HG03378 (cell line): ENCODE measurements around the gene MCM3.

Experiments used
- ATAC-seq: cut with Tn5 transposase; IDR thresholded peaks from one replicate; pipeline ENCODE4 v1.9.1; 2021; ENCODE audit warnings: mild to moderate bottlenecking, moderate library complexity; ENCODE audit not compliant: unreplicated experiment

The MCM3 gene

GRCh38 chr6:52284460-52285176 lies at the start of gene MCM3:
MCM3 (minus strand) TSS chr6:52284742; CDS start chr6:52284674, 68 bp downstream.
- ATAC-seq: peak; percentile 98

GRCh38 chr6:52333840-52334200 lies 49.3 kb upstream of the MCM3 start:
- ATAC-seq: no peak

DNA sequence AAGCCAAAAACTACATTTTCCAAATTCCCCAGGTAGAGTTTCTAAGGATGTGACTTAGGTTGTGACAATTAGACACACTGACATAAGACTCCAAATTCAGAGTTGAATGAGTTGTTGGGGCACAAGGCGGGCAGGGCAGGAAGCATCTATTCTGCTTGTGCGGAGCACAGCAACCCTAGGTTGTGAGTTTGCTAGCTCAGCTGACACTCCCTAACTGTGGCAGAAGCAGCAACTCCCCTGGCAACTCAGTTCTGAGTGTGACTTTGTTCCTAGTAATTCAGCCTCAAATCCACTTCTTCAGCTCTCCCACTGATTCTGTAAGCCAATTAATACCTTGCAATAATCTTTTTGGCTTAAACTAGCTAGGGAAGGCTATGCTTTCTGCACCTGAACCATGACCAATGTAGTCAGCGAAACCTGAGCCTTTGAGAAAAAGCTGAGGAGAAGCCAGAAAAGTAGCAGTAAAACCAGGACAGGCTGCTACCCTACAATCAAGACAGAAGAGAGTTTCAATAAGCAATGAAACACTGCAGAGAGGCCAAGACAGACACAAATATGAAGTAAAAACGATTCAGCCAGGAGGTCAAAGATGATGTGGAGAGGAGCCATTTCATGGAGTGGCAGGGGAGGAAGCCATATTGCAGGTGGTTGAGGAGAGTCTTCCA lies 47.4 kb upstream of the MCM3 start:
- ATAC-seq: no peak

GRCh38 chr6:52330470-52330869 lies 45.9 kb upstream of the MCM3 start:
- no peak for ATAC-seq

DNA sequence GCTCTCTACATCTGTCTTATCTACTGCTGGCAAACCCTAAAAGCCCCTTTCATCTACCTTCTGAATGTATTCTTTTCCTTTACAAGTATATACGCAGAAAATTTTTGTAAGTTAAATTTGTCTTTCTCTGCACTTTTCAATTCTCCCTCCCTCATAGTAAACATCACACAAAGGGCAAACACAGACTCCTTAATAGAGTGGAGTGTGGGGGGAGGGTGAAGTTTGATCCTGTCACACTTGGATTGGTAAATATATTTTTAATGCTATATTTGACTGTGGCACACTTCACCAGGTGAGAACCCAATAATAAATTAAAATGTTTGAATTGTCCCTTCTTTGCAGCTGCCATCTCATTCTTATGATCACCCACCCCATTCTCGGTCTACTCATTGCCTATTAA lies 44.2 kb upstream of the MCM3 start:
- no peak for ATAC-seq

- no peak for ATAC-seq
Measured at GRCh38 chr6:52328303-52328662, 43.7 kb upstream of the MCM3 start.

DNA sequence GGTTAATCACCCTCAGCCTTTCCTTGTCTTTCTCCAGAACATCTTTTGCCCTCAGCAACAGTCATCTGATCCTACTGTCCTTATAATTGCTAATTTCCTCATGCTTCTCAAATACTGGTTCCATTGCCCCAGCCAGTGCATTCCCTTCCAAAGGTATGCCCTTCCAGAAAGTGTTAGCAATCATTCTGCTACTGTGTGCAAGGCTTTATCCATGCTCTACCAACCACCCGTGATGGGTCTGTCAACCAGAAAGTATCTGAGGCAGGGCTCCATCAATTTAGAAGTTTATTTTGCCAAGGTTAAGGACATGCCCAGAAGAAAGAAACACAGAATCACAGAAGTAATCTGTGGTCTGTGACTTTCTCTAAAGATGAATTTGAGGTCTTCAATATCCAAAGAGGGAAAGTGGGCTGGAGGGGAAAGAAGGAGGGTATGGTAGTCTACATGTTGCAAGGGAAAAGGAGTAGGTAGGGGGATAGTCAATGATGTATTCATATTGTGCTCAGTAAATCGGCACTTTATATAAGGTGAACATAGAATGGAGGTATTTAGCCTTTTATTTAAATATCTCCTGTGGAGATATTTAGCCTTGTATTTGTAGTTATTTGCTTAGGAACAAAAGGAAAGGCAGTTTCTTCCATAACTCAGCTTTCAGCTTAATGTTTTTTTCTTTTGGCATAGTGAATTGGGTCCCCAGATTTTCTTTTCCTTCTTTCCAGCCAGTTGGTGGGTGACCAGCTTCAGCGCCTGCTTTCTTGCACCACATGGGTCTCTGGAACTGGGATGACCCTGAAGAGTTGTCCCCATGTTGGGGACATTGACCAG lies 42.2 kb upstream of the MCM3 start:
- no peak for ATAC-seq

DNA sequence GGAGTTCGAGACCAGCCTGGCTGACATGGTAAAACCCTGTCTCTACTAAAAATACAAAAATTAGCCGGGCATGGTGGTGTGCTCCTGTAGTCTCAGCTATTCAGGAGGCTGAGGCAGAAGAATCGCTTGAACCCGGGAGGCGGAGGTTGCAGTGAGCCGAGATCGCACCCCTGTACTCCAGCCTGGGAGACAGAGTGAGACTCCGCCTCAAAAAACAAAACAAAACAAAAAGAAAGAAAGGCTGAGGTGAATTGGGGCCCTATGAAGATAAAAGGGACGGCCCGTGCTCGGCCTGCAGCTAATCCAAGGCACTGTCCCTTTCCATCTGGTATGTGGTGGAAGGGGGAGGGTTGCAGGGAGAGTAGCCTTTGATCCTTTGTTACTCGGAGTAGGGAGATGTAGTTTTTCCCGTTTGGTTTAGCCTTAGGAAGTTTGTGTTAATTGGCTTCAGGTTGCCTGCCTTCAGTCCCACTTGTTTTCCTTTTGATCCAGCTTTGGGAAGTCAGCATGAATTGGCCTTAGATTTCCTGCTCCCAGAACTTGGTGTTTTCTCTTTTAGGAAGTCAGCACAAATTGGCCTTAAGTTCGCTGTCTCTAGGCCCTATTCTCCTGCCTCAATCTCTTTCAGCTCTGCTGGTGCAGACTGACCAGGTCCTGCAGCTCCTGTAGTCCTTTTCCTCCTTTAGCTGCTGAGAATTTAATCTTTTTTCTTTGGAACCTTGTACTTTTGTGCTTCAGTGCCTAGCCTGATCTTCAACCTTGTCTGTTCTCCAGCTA lies 41.3 kb upstream of the MCM3 start:
- no peak for ATAC-seq

DNA sequence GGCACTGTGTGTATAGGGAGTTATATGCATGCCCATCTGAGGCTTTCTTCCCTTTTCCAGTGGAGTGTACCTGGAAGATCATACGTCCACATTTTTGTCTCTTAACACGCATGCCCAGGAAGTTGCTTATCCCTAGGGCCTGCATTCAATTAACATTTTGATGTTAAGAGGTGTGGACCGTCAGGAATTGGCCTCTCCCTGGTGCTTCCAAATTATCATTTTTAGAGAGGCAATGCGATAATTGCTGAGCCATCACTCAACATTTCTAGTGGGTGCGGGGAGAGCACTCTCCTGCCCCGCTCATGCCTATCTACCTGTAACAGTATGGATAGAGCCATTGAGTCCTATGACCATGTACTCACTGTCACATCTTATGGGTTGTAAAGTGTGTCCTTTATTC lies 39.6 kb upstream of the MCM3 start:
- no peak for ATAC-seq

DNA sequence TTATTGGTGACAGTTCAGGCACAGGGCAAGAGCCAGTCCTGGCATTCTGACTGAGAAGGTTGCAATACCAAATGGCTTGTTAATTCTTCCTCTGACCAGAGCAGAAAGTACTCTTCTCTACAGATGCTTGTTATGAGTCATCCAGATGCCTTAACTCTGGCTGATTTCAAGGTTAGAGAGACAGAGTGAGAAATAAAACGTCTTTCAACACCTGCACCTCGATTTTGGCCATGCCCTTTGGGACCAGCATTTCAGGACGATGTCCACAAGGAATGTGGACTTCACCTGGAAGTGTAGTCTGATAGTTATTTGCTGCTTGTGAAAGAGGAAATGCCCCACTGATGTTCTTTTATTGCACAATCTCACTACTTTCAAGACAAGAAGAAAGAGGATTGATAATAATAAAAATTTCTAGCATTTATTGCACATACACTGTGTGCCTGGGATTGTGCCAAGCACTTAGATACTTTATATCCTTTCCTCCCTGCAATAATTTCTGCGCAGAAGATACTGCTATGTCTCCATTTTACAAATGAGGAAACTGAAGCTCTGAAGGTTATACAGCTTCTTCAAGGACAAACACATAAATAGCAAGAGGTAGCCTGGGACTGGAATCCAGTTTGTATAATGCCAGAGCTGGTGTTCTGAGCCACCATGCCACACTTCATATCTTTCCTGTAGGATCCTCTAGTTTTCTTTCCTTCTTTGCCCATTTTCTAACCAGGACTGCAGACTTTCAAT lies 33.5 kb upstream of the MCM3 start:
- peak; percentile 99 for ATAC-seq

DNA sequence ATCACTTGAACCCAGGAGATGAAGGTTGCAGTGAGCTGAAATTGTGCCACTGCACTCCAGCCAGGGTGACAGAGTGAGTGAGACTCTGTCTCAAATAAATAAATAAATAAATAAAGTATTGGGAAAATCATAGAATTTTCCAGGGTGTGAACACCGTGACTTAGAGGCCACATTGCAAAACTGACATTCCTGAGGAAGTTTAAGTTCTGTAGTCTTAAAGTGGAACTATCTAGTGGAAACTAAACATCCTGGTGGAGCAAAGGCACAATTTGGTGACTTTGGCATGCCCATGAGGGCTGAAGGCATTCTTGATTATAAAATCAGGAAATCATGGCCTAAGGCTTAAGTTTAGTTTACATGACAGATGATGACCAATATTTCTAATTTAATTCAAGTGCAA lies 32.7 kb upstream of the MCM3 start:
- ATAC-seq: no peak

DNA sequence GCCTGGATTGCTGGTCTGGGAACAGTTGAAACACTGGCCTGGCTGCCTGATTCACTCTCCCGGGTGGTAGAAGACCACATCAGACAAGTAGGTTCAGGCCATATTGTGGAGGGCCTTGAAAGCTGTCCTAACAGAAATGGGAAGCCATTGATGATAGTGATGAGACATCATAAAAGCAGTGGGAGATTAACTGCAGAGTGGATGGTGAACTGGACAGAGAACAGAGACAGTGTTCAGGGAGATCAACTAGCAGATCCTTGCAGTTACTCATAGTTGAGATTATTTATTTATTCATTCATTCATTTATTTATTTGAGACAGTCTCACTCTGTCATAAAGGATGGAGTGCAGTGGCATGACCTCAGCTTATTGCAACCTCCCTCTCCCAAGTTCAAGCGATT lies 30.2 kb upstream of the MCM3 start:
- no peak for ATAC-seq

DNA sequence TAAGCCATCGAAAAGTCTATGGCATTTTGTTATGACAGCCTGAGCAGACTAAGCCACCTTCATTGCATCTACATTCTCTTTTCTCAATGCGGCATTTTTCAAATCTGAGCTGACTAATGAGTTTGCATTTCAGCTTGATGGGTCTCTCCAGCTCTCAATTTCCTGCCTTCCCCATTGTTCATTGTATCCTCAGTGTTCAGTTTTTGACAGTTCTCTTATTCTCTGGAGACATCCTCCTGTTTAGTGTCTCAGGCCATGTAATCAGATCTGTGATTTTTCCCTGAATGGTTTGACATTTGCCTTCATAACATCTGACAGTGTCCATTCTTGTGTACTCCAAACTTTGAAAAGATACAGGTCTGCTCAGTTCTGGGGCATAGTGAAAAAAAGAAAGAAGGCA lies 27.9 kb upstream of the MCM3 start:
- no peak for ATAC-seq

GRCh38 chr6:52310932-52311331 lies 26.4 kb upstream of the MCM3 start:
- ATAC-seq: no peak

- no peak for ATAC-seq
Measured at GRCh38 chr6:52307900-52308372, 23.4 kb upstream of the MCM3 start.

DNA sequence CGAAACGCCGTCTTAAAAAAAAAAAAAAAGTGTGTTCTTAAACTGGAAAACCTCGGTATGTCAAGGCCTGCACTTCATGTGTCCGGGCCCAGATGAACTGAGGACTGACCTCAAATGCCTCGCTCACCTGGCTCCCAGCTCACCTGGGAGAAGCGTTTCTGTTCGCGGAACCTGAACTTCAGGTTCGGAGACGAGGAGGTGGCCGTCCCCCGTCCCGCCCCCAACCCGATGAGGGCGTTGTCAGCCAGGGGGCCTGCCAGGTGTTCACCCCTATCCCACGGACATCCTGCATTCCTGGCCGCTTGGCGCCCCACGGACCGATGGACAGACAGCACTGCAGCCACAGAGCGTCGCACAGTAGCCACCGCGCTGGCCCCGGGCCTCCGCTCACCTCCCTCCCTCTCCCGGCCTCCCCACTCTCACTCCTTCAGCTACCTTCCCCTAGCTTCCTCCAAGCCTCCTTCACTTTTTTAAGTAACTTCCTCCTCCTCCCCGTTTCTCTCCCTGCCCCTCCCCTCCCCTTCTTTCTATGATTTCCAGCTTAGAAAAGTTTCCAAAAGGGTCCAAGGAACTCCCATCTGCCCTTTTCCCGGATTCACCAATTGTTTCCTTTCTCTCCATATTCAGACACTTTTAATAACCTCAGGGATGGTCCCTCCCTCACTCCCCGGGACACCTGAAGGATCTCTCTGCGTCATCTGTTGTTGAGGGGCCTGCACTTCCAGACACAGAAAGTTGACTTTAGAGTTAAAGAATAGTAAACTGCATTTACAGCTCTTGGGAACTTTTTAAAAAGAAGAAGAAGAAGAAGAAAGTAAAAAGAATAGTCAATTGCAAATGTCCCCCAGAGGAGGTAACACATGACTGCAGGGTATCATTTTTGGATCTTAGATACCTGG lies 22.7 kb upstream of the MCM3 start:
- ATAC-seq: no peak

GRCh38 chr6:52305948-52306767 lies 21.6 kb upstream of the MCM3 start:
- peak; percentile 82 for ATAC-seq

DNA sequence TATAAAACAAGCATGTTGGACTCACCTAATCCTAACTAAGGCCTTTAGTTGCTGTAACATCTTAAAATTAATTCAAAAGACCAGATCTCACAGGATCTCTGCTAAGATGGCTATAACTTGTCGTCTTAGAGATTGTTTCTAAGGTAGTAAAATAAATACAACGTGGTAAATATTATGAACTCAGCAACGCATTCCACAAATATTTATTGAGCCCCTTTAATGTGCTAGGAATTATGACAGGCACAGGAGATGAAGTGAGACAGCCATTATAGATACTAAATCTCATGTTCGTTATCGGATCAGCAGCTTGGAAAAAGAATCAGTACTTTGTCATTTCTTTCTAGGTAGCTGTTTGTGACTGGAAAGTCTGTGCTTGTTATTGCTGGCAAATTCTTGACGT lies 20.9 kb upstream of the MCM3 start:
- ATAC-seq: peak; percentile 27

DNA sequence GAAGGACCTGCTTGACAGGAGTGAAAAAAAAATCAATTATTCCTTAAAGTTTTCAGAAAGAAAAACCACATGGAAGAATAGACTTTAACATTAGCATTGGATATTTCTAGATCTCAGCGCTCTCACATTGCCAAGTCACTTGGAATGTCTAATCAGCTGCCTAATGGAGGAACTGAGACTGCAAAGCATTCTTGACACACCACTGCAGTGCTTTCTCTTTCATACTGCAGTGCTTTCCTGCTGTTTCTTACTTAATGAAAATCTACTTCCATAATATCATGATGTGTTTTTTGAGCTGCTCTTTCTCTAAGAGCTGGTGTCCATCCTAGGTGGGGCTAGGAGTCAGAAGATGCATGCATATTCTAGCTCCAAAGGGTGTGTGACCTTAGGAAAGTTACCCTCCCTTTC lies 20.4 kb upstream of the MCM3 start:
- ATAC-seq: peak; percentile 50
